ENCODE measurements around the gene TAOK2. TPM values are rescaled to one million over a fixed set of nuclear protein-coding genes. Genes with fewer than 3 reads are reported as not detected.

The TAOK2 gene
- total and polyA plus RNA-seq, 2 of the 13 experiments (the other 11 are each of a cell fraction or from before 2014, with no cell fraction given) = 17.4 to 43.2 TPM

- peak; percentile 83; the same call in 1 of the 2 replicates for TF ChIP-seq ZNF280D (CRISPR knock-in tag; IDR thresholded peaks at IDR 0.05)
- no peak for TF ChIP-seq LBX2 (CRISPR knock-in tag; IDR thresholded peaks at IDR 0.05; ENCODE audit: borderline replicate concordance)
- peak; percentile 88 for TF ChIP-seq SNAI1 (CRISPR knock-in tag; IDR thresholded peaks at IDR 0.05; ENCODE audit: borderline replicate concordance)
- TF ChIP-seq TAF15 (IDR thresholded peaks at IDR 0.05; ENCODE audit: low read depth, low read length, poor library complexity, severe bottlenecking) = no peak
- TF ChIP-seq ZNF484 (CRISPR knock-in tag; IDR thresholded peaks at IDR 0.05; ENCODE audit: borderline replicate concordance, low read depth) = 0 out of 2 replicates have a peak, but pooled peaks have one; percentile 39
- peak; percentile 68 for TF ChIP-seq PITX1 (CRISPR knock-in tag; IDR thresholded peaks at IDR 0.05)
- TF ChIP-seq PCBP2 (optimal IDR thresholded peaks at IDR 0.05; ENCODE audit: low read depth, low read length, poor library complexity, severe bottlenecking) = no peak
- no peak for TF ChIP-seq FLYWCH1 (CRISPR knock-in tag; IDR thresholded peaks at IDR 0.05)
- no peak; the same call in 1 of the 2 replicates for TF ChIP-seq ZNF3 (CRISPR knock-in tag; IDR thresholded peaks at IDR 0.05)
- TF ChIP-seq NFIC (IDR thresholded peaks at IDR 0.05; ENCODE audit: low read length) = 0 out of 2 replicates have a peak, but pooled peaks have one; percentile 46
- no peak for TF ChIP-seq SMARCC2 (IDR thresholded peaks at IDR 0.05)
- TF ChIP-seq SP5 (CRISPR knock-in tag; IDR thresholded peaks at IDR 0.05; ENCODE audit: borderline replicate concordance, low read depth) = peak; percentile 89
- no peak for TF ChIP-seq ATRX (CRISPR knock-in tag; IDR thresholded peaks at IDR 0.05; ENCODE audit: borderline replicate concordance)
- TF ChIP-seq ZGPAT (CRISPR knock-in tag; IDR thresholded peaks at IDR 0.05) = peak; percentile 99
- peak; percentile 44; the same call in 1 of the 2 replicates for TF ChIP-seq ZNF333 (CRISPR knock-in tag; IDR thresholded peaks at IDR 0.05; ENCODE audit: borderline replicate concordance)
- TF ChIP-seq ZEB1 (IDR thresholded peaks at IDR 0.05; ENCODE audit: insufficient replicate concordance, low read depth) = peak; percentile 53
- TF ChIP-seq KDM1A (CRISPR knock-in tag; IDR thresholded peaks at IDR 0.05) = peak; percentile 77; the same call in 1 of the 2 replicates
- peak; percentile 71 for TF ChIP-seq NRL (CRISPR knock-in tag; IDR thresholded peaks at IDR 0.05; ENCODE audit: borderline replicate concordance)
- TF ChIP-seq TFE3 (CRISPR knock-in tag; IDR thresholded peaks at IDR 0.05) = peak; percentile 78; the same call in 1 of the 2 replicates
- 0 out of 2 replicates have a peak, but pooled peaks have one; percentile 36 for TF ChIP-seq ZNF512 (CRISPR knock-in tag; IDR thresholded peaks at IDR 0.05)
These were observed 22.5 kb downstream of the TAOK2 start, which contains the start of gene INO80E (continued) for GRCh38 chr16:29995911-29996765.

All from HepG2 (cell line).